HT1080 (cell line): ENCODE data around the gene APOF. TPM values are rescaled to one million over a fixed set of nuclear protein-coding genes. Genes with fewer than 3 reads are reported as not detected.
A peak's percentile ranks its signal among the peaks of the same experiment; 100 is the strongest.
"Not testable (repeated sequence)": the region's sequence is repeated elsewhere in the genome, so short reads cannot be mapped to it uniquely, and the experiment has no call there.

ENCODE experiments used
- DNase-seq: peaks from one replicate; pipeline ENCODE4 v3.0.0-alpha.2; 2015; ENCODE audit warnings: low read depth
- small RNA-seq: library from RNA; depleted of rRNA; stranded (forward); fragments of <200 nt; gene quantifications from one replicate; pipeline ENCODE3, GENCODE V24; 2014
- total RNA-seq: library from RNA; depleted of rRNA; stranded (reverse); fragments of >200 nt; shearing (Covaris generic); gene quantifications from 2 replicates; pipeline ENCODE4 v1.2.3, GENCODE V29; 2014; rRNA removed

APOF gene
- total RNA-seq, 1 experiment from 2014 or later = not detected

GRCh38 chr12:56333197-56333678, 29.4 kb downstream of the APOF start:
- DNase-seq = no peak

- no peak for DNase-seq
Measured at GRCh38 chr12:56332512-56333196, 30.0 kb downstream of the APOF start.

- no peak for DNase-seq
Measured at GRCh38 chr12:56330936-56331490, 31.6 kb downstream of the APOF start.

- DNase-seq = peak; percentile 11
Measured at GRCh38 chr12:56326533-56326932, 36.1 kb downstream of the APOF start.

GRCh38 chr12:56326126-56326525, 36.5 kb downstream of the APOF start:
- no peak for DNase-seq

GRCh38 chr12:56324206-56324605, 38.5 kb downstream of the APOF start:
- DNase-seq = no peak

- not testable (repeated sequence) for DNase-seq
Measured at GRCh38 chr12:56321610-56322009, 41.0 kb downstream of the APOF start.

GRCh38 chr12:56321027-56321426, 41.6 kb downstream of the APOF start:
- DNase-seq = peak; percentile 72

GRCh38 chr12:56317675-56318074, 45.0 kb downstream of the APOF start:
- no peak for DNase-seq

- DNase-seq = peak; percentile 99
Measured at GRCh38 chr12:56315622-56316473, 46.8 kb downstream of the APOF start, which contains the start of gene CNPY2. Gene CNPY2 (minus strand): TSS chr12:56315988. CDS start chr12:56315217, 771 bp downstream.

GRCh38 chr12:56315249-56315621, 47.4 kb downstream of the APOF start:
- no peak for DNase-seq

- DNase-seq = no peak
Measured at GRCh38 chr12:56311003-56311402, 51.7 kb downstream of the APOF start.

Small RNA genes within 50 kb of the gene (small RNA-seq; reads per million reads assigned to genes)
- 0.07 reads per million for gene RNU7-40P

Other genes starting within 250 kb of the APOF start
- gene RPL41, start 246.2 kb downstream of the APOF start, total RNA-seq = 3,633 and 5,394 TPM in 2 replicates
- 2.7 and 5.6 TPM in 2 replicates for gene ZC3H10, start 244.6 kb downstream of the APOF start, total RNA-seq
- gene ESYT1, start 234.6 kb downstream of the APOF start, total RNA-seq = 134 and 140 TPM in 2 replicates
- 127 and 137 TPM in 2 replicates for gene MYL6B, start 210.3 kb downstream of the APOF start, total RNA-seq
- gene MYL6, start 204.5 kb downstream of the APOF start, total RNA-seq = 1,272 and 2,138 TPM in 2 replicates
- gene SMARCC2, start 173.4 kb downstream of the APOF start, total RNA-seq = 36.8 and 44.3 TPM in 2 replicates
- gene RNF41, start 140.9 kb downstream of the APOF start, total RNA-seq = 59.7 and 67.7 TPM in 2 replicates
- 77.9 and 78.3 TPM in 2 replicates for gene NABP2, start 138.5 kb downstream of the APOF start, total RNA-seq
- gene SLC39A5, start 132.8 kb downstream of the APOF start, total RNA-seq = 0.71 TPM in 1 of 2 replicates, not detected in the other
- 18.8 and 26.3 TPM in 2 replicates for gene ANKRD52, start 104.5 kb downstream of the APOF start, total RNA-seq
- gene COQ10A, start 95.9 kb downstream of the APOF start, total RNA-seq = 18.3 and 19.4 TPM in 2 replicates
- gene CS, start 62.5 kb downstream of the APOF start, total RNA-seq = 122 and 174 TPM in 2 replicates
- gene CNPY2, start 46.9 kb downstream of the APOF start, total RNA-seq = 72.2 and 85.4 TPM in 2 replicates
- gene PAN2, start 28.9 kb downstream of the APOF start, total RNA-seq = 10.0 and 16.9 TPM in 2 replicates
- gene IL23A, start 24.0 kb downstream of the APOF start, total RNA-seq = 0.43 TPM in 1 of 2 replicates, not detected in the other
- gene STAT2, start 2.8 kb downstream of the APOF start, total RNA-seq = 32.7 and 33.1 TPM in 2 replicates
- 17.5 and 21.3 TPM in 2 replicates for gene TIMELESS, start 86.6 kb upstream of the APOF start, total RNA-seq
- not detected in 2 replicates for gene MIP, start 91.8 kb upstream of the APOF start, total RNA-seq
- 2.3 and 2.9 TPM in 2 replicates for gene SPRYD4, start 105.7 kb upstream of the APOF start, total RNA-seq
- not detected in 2 replicates for gene GLS2, start 125.3 kb upstream of the APOF start, total RNA-seq
- gene RBMS2, start 159.0 kb upstream of the APOF start, total RNA-seq = 30.9 and 33.3 TPM in 2 replicates